ENCODE results near the gene LRRC74A. TPM values are rescaled to one million over a fixed set of nuclear protein-coding genes. Genes with fewer than 3 reads are reported as not detected.

LRRC74A gene
- total and polyA plus RNA-seq, 2 experiments from 2014 or later, result not detected

DNA sequence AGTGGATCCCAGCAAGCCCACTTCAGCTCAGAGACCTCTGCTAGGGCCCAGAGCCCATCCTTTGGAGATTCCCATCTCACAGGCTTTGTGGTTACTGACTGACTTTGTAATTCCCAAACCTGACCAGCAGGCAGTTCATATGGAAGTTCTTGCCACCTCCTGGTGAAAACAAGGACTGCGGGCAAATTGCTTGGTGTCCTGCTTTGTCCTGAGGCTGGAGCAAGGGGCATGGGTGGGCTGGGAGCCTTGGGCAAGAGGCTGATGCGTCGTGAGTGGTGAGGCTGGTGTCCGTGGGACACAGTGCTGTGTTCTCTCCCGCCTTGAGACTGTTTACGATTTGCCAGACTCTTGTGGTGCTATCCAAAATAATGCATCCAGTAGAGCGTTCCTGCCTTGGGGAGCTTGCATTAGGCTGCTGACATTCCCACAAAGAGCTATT, 91.0 kb downstream of the LRRC74A start:
- Histone ChIP-seq H3K9me2 (replicated peaks; ENCODE audit: insufficient read depth) (no peaks in the 10 kb centered on the region), H3K36me3 (replicated peaks; ENCODE audit: insufficient read depth, low read depth) (no peaks in the 10 kb centered on the region), H2AFZ (no peak overlapping the region), H3K4me1 (ENCODE audit: insufficient read depth) (peaks cover 69% of the 10 kb centered on the region), H3K4me3 (no peak overlapping the region), H3K79me2 (no peaks in the 10 kb centered on the region), H3K9me3 (ENCODE audit: low read depth) (no peaks in the 10 kb centered on the region), H3K27ac (peak overlapping the region; percentile 98), H4K20me1 (ENCODE audit: insufficient read depth, poor library complexity, severe bottlenecking) (no peaks in the 10 kb centered on the region), H3K27me3 (no peaks in the 10 kb centered on the region), H3K4me2 (no peak overlapping the region)
- peak; percentile 73 for DNase-seq (ENCODE audit: low spot score)
- TF ChIP-seq EZH2 (IDR thresholded peaks at IDR 0.05; ENCODE audit: borderline replicate concordance), result no peak
- TF ChIP-seq, protein P1, sequence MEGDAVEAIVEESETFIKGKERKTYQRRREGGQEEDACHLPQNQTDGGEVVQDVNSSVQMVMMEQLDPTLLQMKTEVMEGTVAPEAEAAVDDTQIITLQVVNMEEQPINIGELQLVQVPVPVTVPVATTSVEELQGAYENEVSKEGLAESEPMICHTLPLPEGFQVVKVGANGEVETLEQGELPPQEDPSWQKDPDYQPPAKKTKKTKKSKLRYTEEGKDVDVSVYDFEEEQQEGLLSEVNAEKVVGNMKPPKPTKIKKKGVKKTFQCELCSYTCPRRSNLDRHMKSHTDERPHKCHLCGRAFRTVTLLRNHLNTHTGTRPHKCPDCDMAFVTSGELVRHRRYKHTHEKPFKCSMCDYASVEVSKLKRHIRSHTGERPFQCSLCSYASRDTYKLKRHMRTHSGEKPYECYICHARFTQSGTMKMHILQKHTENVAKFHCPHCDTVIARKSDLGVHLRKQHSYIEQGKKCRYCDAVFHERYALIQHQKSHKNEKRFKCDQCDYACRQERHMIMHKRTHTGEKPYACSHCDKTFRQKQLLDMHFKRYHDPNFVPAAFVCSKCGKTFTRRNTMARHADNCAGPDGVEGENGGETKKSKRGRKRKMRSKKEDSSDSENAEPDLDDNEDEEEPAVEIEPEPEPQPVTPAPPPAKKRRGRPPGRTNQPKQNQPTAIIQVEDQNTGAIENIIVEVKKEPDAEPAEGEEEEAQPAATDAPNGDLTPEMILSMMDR (IDR thresholded peaks at IDR 0.05; ENCODE audit: poor library complexity), result peak; percentile 54
- no peak for TF ChIP-seq EZH2phosphoT487 (IDR thresholded peaks at IDR 0.05; ENCODE audit: low read depth, severe bottlenecking, unreplicated experiment)
- WGBS (ENCODE audit: low lambda C conversion rate, missing lambda C conversion rate), result 57% methylated on average over 7 of the region's 7 CpGs

DNA sequence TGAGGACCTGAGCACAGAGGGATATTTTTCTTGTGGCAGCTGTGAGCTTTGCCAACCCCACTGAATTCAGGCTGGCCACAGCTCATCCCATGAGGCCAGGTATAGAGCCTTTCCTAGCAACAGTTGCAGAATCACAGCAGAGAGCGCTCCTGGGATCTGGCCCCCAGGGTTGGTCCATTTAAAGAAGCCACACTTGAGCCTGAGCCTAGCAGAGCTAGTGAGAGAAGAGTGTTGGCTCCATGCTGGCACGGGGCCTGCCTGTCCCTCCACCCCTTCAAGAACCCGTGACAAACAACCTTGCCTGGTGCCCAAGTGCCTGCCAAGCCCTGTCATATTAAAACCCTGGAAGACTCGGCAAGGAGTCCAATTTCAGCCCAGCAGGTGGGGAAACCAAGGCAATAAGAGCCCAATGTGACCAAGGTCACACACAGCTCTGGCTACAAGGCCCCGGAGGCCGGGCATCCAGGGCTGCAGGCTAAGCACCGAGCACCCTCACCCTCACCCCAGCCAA, 91.6 kb downstream of the LRRC74A start:
- Histone ChIP-seq H3K27me3 (no peaks in the 10 kb centered on the region), H2AFZ (no peak overlapping the region), H3K9me3 (ENCODE audit: low read depth) (no peaks in the 10 kb centered on the region), H3K9me2 (replicated peaks; ENCODE audit: insufficient read depth) (no peaks in the 10 kb centered on the region), H3K4me3 (no peak overlapping the region), H4K20me1 (ENCODE audit: insufficient read depth, poor library complexity, severe bottlenecking) (no peaks in the 10 kb centered on the region), H3K27ac (peak overlapping the region; percentile 98), H3K36me3 (replicated peaks; ENCODE audit: insufficient read depth, low read depth) (no peaks in the 10 kb centered on the region), H3K79me2 (no peaks in the 10 kb centered on the region), H3K4me2 (peak overlapping the region; percentile 46), H3K4me1 (ENCODE audit: insufficient read depth) (peaks cover 76% of the 10 kb centered on the region)
- WGBS (ENCODE audit: low lambda C conversion rate, missing lambda C conversion rate), result 49% methylated on average over 6 of the region's 7 CpGs
- DNase-seq (ENCODE audit: low spot score), result no peak
- TF ChIP-seq, protein P1 (IDR thresholded peaks at IDR 0.05; ENCODE audit: poor library complexity), result no peak
- TF ChIP-seq EZH2 (IDR thresholded peaks at IDR 0.05; ENCODE audit: borderline replicate concordance) (no peak), EZH2phosphoT487 (IDR thresholded peaks at IDR 0.05; ENCODE audit: low read depth, severe bottlenecking, unreplicated experiment) (no peak)

DNA sequence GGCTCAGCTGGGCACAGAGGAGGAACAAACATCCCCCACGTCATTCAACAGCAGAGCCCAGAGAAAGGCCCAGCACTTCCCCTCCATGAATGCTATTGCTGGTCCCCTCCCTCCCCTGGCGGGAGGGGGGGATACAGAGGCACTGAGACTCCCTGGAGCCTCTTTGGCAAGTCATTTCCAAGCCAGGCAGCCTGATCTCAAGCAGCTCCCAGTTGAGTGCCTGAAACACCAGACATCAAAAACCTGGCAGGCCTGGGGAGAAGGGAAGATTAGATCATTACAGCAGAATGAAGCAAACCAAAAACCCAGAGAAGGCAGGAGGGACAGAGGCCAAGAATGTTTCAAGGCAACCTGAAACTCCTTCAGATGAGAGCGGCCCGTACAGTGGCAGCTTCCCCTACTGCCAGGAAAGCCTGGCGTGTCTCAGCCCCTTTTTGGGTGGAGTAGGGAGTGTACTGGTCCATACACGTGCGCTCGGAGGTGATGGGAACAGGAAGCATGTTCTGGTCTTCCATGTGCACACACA, 92.1 kb downstream of the LRRC74A start:
- peak overlapping the region; percentile 98 for H3K27ac ChIP-seq
- no peaks in the 10 kb centered on the region for H3K27me3 ChIP-seq
- TF ChIP-seq EZH2 (IDR thresholded peaks at IDR 0.05; ENCODE audit: borderline replicate concordance), result no peak
- WGBS (ENCODE audit: low lambda C conversion rate, missing lambda C conversion rate), result 32% methylated on average over 7 of the region's 8 CpGs
- no peaks in the 10 kb centered on the region for H4K20me1 ChIP-seq (ENCODE audit: insufficient read depth, poor library complexity, severe bottlenecking)
- H3K4me2 ChIP-seq, result peak overlapping the region; percentile 46
- no peaks in the 10 kb centered on the region for H3K9me2 ChIP-seq (replicated peaks; ENCODE audit: insufficient read depth)
- DNase-seq (ENCODE audit: low spot score), result peak; percentile 75
- H2AFZ ChIP-seq, result no peak overlapping the region
- no peak overlapping the region for H3K4me3 ChIP-seq
- no peaks in the 10 kb centered on the region for H3K36me3 ChIP-seq (replicated peaks; ENCODE audit: insufficient read depth, low read depth)
- peaks cover 76% of the 10 kb centered on the region for H3K4me1 ChIP-seq (ENCODE audit: insufficient read depth)
- H3K79me2 ChIP-seq, result no peaks in the 10 kb centered on the region
- H3K9me3 ChIP-seq (ENCODE audit: low read depth), result no peaks in the 10 kb centered on the region

DNA sequence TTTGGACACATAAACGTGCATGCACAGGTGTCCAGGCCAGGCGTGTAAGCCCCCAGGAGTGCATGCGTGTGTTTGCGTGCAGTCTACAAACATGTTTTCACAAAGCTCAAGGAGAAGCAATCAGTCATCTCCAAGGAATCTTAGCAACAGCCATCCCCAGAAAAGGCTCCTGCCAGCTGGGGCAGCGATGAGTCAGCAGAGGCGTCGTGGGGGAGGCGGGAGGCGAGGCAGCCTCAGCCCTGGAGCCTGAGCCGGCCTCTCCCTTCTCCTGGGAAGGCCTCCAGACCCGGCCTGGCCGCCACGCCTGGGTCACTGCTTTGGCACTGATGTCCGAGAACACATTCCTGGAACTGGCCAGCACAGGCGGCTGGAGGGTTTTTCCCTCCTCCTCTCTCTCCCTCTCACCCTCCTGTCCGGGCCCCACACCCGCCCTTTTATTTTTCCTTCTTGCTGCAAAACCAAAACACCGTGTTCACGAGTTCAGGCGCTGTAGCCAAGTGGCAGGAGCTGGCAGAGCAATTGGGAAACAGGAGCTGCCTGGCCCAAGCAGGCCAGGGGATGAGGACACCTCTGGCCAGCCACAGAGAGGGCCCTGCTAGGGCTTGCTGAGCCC, 92.7 kb downstream of the LRRC74A start:
- no peak for TF ChIP-seq EZH2 (IDR thresholded peaks at IDR 0.05; ENCODE audit: borderline replicate concordance)
- TF ChIP-seq, protein P1 (IDR thresholded peaks at IDR 0.05; ENCODE audit: poor library complexity), result no peak
- no peak for TF ChIP-seq EZH2phosphoT487 (IDR thresholded peaks at IDR 0.05; ENCODE audit: low read depth, severe bottlenecking, unreplicated experiment)
- no peaks in the 10 kb centered on the region for H3K36me3 ChIP-seq (replicated peaks; ENCODE audit: insufficient read depth, low read depth)
- DNase-seq (ENCODE audit: low spot score), result peak; percentile 96
- H3K27ac ChIP-seq, result peak overlapping the region; percentile 98
- no peaks in the 10 kb centered on the region for H3K79me2 ChIP-seq
- 12% methylated on average over 20 of the region's 20 CpGs for WGBS (ENCODE audit: low lambda C conversion rate, missing lambda C conversion rate)
- H3K9me3 ChIP-seq (ENCODE audit: low read depth), result no peaks in the 10 kb centered on the region
- no peaks in the 10 kb centered on the region for H3K27me3 ChIP-seq
- peaks cover 72% of the 10 kb centered on the region for H3K4me1 ChIP-seq (ENCODE audit: insufficient read depth)
- no peaks in the 10 kb centered on the region for H4K20me1 ChIP-seq (ENCODE audit: insufficient read depth, poor library complexity, severe bottlenecking)
- no peaks in the 10 kb centered on the region for H3K9me2 ChIP-seq (replicated peaks; ENCODE audit: insufficient read depth)
- peak overlapping the region; percentile 68 for H3K4me2 ChIP-seq
- H2AFZ ChIP-seq, result no peak overlapping the region
- H3K4me3 ChIP-seq, result no peak overlapping the region
